Measurements from ENCODE around the gene STK32B. TPM values are rescaled to one million over a fixed set of nuclear protein-coding genes. Genes with fewer than 3 reads are reported as not detected.

Gene STK32B
- total and polyA plus RNA-seq, 8 donors, result 0.90 to 5.1 (median 3.3) TPM

- no peak for DNase-seq
- intact Hi-C loops (cut with DNase I), result no loop called here
- no peak overlapping the region for H3K27ac ChIP-seq
These were observed 452.2 kb downstream of the STK32B start for GRCh38 chr4:5503336-5503936.

GRCh38 chr4:5504486-5504885 lies 453.2 kb downstream of the STK32B start:
- TF ChIP-seq CTCF (IDR thresholded peaks at IDR 0.05), result no peak
- H3K27me3 ChIP-seq, result no peaks in the 10 kb centered on the region
- no peak for ATAC-seq

More at GRCh38 chr4:5503336-5503936, 452.2 kb downstream of the STK32B start:
- no peak for TF ChIP-seq CTCF (IDR thresholded peaks at IDR 0.05)
- peaks cover 0 to 4% of the 10 kb centered on the region in 2 donors for H3K9me3 ChIP-seq
- ATAC-seq, result no peak
- H3K27me3 ChIP-seq, result no peaks in the 10 kb centered on the region
- no peak overlapping the region for H3K4me3 ChIP-seq
- no peaks in the 10 kb centered on the region for H3K36me3 ChIP-seq
- no peaks in the 10 kb centered on the region for H3K4me1 ChIP-seq

GRCh38 chr4:5510504-5510903 lies 459.2 kb downstream of the STK32B start:
- Histone ChIP-seq H3K27me3 (no peaks in the 10 kb centered on the region), H3K4me3 (no peak overlapping the region), H3K9me3 (no peaks in the 10 kb centered on the region), H3K27ac (no peak overlapping the region), H3K4me1 (no peaks in the 10 kb centered on the region), H3K36me3 (no peaks in the 10 kb centered on the region)
- intact Hi-C loops (cut with DNase I), result no loop called here
- no peak for ATAC-seq
- no peak for TF ChIP-seq CTCF (IDR thresholded peaks at IDR 0.05)
- DNase-seq, result no peak

More at GRCh38 chr4:5504486-5504885, 453.2 kb downstream of the STK32B start:
- H3K4me3 ChIP-seq, result no peak overlapping the region
- no peak for DNase-seq
- intact Hi-C loops (cut with DNase I), result no loop called here
- no peaks in the 10 kb centered on the region for H3K36me3 ChIP-seq
- peaks cover 0 to 4% of the 10 kb centered on the region in 2 donors for H3K9me3 ChIP-seq
- no peak overlapping the region for H3K27ac ChIP-seq
- H3K4me1 ChIP-seq, result no peaks in the 10 kb centered on the region

- no peak overlapping the region for H3K27ac ChIP-seq
- H3K36me3 ChIP-seq, result no peaks in the 10 kb centered on the region
- DNase-seq (no peak), ATAC-seq (no peak)
- no peak overlapping the region for H3K4me3 ChIP-seq
- H3K4me1 ChIP-seq, result no peaks in the 10 kb centered on the region
- intact Hi-C loops (cut with DNase I), result no loop called here
- no peaks in the 10 kb centered on the region for H3K9me3 ChIP-seq
- no peaks in the 10 kb centered on the region for H3K27me3 ChIP-seq
- TF ChIP-seq CTCF (IDR thresholded peaks at IDR 0.05), result no peak
These were observed 460.5 kb downstream of the STK32B start for GRCh38 chr4:5511791-5512190.

- no peak for TF ChIP-seq CTCF (IDR thresholded peaks at IDR 0.05)
- intact Hi-C loops (cut with DNase I), result no loop called here
- Histone ChIP-seq H3K9me3 (peaks cover 0 to 2% of the 10 kb centered on the region in 2 donors), H3K4me3 (no peak overlapping the region), H3K36me3 (no peaks in the 10 kb centered on the region), H3K4me1 (no peaks in the 10 kb centered on the region), H3K27me3 (no peaks in the 10 kb centered on the region), H3K27ac (no peak overlapping the region)
- ATAC-seq, result no peak
- peak in 1 of 4 donors; percentile 42 for DNase-seq
These were observed 464.4 kb downstream of the STK32B start for GRCh38 chr4:5515646-5516045.

All from left lung (tissue), 10 donors.